Measurements from ENCODE around the gene SGTA. TPM values are rescaled to one million over a fixed set of nuclear protein-coding genes. Genes with fewer than 3 reads are reported as not detected.
"Not testable (repeated sequence)": the region's sequence is repeated elsewhere in the genome, so short reads cannot be mapped to it uniquely, and the experiment has no call there.

Gene SGTA, protein sequence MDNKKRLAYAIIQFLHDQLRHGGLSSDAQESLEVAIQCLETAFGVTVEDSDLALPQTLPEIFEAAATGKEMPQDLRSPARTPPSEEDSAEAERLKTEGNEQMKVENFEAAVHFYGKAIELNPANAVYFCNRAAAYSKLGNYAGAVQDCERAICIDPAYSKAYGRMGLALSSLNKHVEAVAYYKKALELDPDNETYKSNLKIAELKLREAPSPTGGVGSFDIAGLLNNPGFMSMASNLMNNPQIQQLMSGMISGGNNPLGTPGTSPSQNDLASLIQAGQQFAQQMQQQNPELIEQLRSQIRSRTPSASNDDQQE
- 10 to 100 TPM; 50.9 to 71.0 (median 53.3) TPM for polyA plus RNA-seq (ENCODE audit: insufficient read length in 4 of 4)

- peak; percentile 98 to 99 (median 99) for DNase-seq (ENCODE audit: low read depth in 4 of 4, low spot score in 3 of 4)
Observed at GRCh38 chr19:2782936-2783780, at the start of gene SGTA. SGTA (minus strand) TSS chr19:2783273; CDS start chr19:2769068, 14,205 bp downstream.

DNA sequence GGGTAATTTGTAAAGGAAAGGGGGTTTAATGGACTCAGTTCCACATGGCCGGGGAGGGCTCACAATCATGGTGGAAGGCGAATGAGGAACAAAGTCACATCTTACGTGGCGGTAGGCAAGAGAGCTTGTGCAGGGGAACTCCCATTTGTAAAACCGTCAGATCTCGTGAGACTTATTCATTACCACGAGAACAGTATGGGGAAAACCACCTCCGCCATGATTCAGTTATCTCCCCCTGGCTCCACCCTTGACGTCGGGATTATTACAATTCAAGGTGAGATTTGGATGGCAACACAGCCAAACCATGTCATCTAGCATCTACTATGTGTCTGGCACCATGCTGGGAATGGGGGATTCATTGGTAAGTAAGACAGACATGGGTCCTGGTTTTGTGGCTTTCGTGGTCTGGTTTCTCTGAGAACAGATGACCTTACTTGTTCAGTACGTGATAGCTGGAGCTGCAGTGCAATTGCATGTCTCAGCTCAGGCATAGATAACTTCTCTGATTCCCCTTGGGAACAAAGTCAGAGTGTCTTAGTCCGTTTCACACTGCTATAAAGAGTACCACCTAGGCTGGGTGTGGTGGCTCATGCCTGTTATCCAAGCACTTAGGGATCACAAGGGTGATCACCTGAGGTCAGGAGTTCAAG, 44.9 kb upstream of the SGTA start:
- DNase-seq (ENCODE audit: low read depth in 4 of 4, low spot score in 3 of 4) = no peak

- DNase-seq (ENCODE audit: low read depth in 4 of 4, low spot score in 3 of 4) = no peak
Observed at GRCh38 chr19:2827022-2827421, 43.9 kb upstream of the SGTA start.

GRCh38 chr19:2824129-2824528, 41.1 kb upstream of the SGTA start:
- DNase-seq (ENCODE audit: low read depth in 4 of 4, low spot score in 3 of 4) = no peak

- no peak for DNase-seq (ENCODE audit: low read depth in 4 of 4, low spot score in 3 of 4)
Observed at GRCh38 chr19:2823646-2824045, 40.6 kb upstream of the SGTA start.

DNA sequence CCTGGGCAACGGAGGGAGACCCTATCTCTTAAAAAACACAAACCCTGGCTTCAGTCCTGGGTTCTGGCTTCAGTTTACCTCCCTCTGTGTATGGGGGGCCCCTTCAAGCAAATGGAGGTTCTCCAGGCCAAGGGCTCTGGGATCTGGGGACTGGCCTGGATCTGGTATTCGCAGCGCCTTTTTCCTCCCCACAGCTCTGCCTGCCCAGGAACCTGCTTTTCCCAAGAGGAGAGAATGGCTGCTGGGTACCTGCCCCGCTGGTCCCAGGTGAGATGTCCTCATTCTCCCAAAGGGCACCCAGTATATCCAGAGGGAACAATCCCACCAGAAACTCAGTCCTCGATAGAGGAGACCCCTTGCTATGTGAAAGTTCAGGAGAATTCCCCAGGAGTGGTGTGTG, 39.8 kb upstream of the SGTA start:
- DNase-seq (ENCODE audit: low read depth in 4 of 4, low spot score in 3 of 4) = no peak

GRCh38 chr19:2820112-2820702, 37.1 kb upstream of the SGTA start:
- no peak for DNase-seq (ENCODE audit: low read depth in 4 of 4, low spot score in 3 of 4)

DNA sequence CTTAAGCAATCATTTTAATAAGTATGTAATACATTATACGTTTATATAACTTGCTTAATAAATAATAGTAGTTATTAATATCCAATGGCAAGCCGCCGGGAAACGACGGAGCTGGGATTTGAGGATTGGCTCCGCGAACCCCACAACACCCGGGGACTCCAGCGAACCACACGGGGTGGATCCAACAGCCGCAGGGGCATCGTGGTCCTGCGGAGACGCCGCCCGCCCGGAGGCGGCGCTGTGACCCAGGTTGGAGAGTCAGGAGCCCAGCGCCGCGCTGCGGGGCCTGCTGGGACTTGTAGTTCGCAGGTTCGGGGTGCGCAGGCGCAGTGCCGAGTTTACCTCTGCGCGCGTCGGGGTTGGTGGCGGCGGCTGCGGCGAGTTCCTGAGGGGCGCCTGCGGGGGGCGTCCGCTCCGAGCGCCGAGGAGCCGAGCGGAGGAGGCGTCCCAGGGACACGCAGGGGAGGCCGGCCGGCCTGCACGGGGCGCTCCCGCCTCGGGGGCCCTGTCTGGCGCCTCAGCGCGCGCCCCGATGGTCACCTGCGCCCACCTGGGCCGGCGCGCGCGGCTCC, 36.6 kb upstream of the SGTA start, which contains the start of gene ZNF554:
Gene ZNF554 (plus strand): TSS at position 329 of the 572 bp plus-strand sequence. CDS start 204 bp downstream, at position 533.
- DNase-seq (ENCODE audit: low read depth in 4 of 4, low spot score in 3 of 4) = peak; percentile 92 to 96 (median 92)

DNA sequence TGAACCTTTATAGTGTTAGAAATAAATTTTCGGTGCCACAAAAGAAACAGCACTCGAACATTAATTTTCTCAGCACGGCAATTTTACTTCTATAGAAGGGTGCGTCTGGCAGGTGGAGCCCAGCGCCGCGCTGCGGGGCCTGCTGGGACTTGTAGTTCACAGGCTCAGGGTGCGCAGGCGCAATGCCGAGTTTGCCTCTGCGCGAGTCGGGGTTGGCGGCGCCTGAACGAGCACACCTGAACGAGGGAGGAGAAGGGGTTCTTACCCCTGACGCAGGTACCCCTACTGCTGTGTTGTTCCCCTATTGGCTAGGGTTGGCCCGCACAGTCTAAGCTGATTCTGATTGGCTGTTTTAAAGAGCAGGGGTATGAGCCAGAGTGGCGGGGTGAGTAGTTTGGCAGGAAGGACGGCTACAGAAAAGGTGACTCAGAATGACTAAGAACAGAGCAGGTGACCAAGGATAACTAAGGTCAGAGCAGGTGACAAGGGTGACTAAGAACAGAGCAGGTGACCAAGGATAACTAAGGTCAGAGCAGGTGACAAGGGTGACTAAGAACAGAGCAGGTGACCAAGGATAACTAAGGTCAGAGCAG, 34.3 kb upstream of the SGTA start:
- DNase-seq (ENCODE audit: low read depth in 4 of 4, low spot score in 3 of 4) = not testable (repeated sequence)

GRCh38 chr19:2816641-2817040, 33.6 kb upstream of the SGTA start:
- DNase-seq (ENCODE audit: low read depth in 4 of 4, low spot score in 3 of 4) = no peak

DNA sequence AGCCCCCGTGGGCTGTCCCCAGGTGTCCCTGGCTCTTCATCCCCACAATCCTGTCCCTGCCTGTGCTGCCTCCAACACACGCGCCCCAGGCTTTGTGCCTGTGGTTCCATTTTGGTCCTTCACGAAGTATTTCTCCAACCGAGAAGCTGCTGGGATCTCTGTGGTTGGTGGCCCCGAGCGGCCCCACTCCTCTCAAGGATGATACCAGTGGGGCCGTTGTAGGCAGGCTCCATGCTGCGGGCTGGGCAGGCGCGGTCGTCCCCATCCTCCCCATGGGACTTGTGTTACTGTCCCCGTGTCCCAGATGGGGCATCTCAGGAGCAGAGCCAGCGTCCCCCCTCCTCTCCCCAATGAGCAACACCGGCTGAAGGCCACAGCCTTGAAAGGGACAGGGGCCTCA, 32.9 kb upstream of the SGTA start:
- DNase-seq (ENCODE audit: low read depth in 4 of 4, low spot score in 3 of 4) = no peak

DNA sequence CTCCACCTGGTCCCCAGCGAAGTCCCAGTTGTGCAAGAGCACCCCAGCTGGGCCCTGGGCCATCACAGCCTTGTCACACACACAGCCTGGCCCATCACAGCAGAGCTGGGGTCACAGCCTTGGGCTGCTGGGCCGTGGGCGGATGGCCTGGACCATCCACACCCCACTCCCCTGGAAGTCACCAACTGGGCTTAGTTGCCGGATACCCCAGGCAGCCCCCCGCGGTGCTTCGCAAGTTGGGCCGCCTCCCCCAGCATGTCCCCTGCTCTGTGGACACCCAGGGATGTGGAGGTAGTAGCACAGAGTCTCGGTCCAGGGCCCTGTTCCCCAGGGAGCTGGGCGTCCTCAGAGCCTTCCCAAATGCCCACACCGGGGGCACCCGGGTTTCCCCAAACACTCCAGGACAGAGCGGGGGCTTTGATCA, 32.1 kb upstream of the SGTA start:
- no peak for DNase-seq (ENCODE audit: low read depth in 4 of 4, low spot score in 3 of 4)

DNA sequence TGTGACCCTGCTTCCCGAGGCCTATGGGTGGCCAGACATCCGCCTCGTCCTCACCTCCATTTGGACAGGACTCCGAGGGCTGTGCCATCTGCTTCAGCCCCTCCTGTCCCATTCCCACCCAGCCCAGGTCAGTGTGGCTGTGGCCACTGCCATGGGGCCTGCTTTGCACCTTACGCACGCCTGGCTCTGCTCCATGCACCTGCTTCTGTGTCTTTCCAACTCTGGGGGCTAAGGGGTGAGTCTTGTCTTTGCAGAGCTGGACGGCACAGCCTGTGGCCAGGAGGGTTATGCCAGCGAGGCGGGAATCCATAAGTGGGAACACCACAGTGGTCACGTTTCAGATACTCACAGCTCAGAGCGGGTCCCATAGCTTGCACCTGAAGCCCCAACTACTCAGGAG, 31.4 kb upstream of the SGTA start:
- DNase-seq (ENCODE audit: low read depth in 4 of 4, low spot score in 3 of 4) = no peak

- no peak for DNase-seq (ENCODE audit: low read depth in 4 of 4, low spot score in 3 of 4)
Observed at GRCh38 chr19:2813235-2814160, 30.4 kb upstream of the SGTA start.

- no peak for DNase-seq (ENCODE audit: low read depth in 4 of 4, low spot score in 3 of 4)
Observed at GRCh38 chr19:2812414-2813234, 29.6 kb upstream of the SGTA start.

DNA sequence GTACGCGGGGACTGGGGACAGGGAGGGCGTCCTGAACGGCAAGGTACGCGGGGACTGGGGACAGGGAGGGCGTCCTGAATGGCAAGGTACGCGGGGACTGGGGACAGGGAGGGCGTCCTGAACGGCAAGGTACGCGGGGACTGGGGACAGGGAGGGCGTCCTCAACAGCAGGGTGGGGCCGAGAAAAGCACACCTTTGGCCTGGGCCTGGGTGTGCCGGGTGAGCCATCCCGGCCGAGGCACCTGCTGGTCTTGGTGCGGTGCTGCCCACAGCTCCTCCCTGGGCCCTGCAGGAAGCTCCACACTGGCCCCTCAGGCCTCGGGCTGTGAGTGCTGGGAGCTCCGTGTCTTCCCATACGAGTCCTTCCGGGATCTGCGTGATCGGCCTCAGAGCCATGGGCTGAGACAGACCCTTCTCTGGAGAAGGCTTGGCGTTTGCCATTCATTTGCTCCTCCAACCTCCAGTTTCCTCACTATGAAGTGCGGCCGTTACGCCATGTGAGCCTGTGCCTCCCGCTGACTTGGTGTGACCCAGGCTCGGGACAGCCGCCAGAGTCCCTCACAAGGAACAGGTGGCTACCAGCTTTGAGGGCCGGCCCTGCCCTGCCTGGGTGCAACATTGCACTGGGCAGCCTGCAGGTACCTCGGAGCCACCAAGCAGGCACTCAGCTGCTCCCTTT, 28.8 kb upstream of the SGTA start:
- DNase-seq (ENCODE audit: low read depth in 4 of 4, low spot score in 3 of 4) = no peak

DNA sequence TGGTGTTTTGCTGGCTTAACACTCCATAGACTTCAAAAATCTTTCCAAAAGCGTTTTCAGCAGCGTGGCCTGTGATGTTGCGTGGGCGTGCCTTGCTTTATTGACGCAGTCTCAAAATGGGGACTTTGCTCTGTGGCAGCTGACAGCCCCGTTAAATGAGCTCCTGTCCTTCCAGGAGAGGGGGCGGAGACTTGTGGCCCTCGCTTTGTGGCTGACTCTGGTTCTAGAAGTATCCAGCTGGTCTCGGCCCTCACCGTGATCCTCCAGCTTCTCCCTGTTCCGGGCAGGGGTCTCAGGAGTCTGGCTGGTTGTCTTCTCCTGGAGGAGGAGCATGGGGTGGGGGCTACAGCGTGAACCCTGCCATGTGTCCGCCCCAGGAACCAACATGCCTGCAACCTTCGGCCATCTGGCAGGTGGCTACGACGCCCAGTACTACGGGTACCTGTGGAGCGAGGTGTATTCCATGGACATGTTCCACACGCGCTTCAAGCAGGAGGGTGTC, 28.2 kb upstream of the SGTA start:
- DNase-seq (ENCODE audit: low read depth in 4 of 4, low spot score in 3 of 4) = no peak

Measured in right renal pelvis (tissue), 4 donors.